ENCODE data around the gene SLX9. TPM values are rescaled to one million over a fixed set of nuclear protein-coding genes. Genes with fewer than 3 reads are reported as not detected.
A peak's percentile ranks its signal among the peaks of the same experiment; 100 is the strongest.

Gene SLX9
- total RNA-seq, 1 experiment from 2014 or later, result 80.1 TPM

GRCh38 chr21:45016031-45016405, 76.2 kb downstream of the SLX9 start:
- H3K36me3 ChIP-seq (ENCODE audit: low read depth, low read length), result no peaks in the 10 kb centered on the region
- DNase-seq (no peak), ATAC-seq (no peak)
- no peaks in the 10 kb centered on the region for H4K20me1 ChIP-seq (ENCODE audit: low read length)
- H2AFZ ChIP-seq (ENCODE audit: low read length), result no peak overlapping the region
- TF ChIP-seq CTCF (conservative IDR thresholded peaks at IDR 0.05; ENCODE audit: low read depth, low read length) (no peak), EZH2phosphoT487 (IDR thresholded peaks at IDR 0.05; ENCODE audit: borderline replicate concordance, low read length) (no peak), EZH2 (IDR thresholded peaks at IDR 0.05; ENCODE audit: low read length, unreplicated experiment) (no peak)
- CTCF ChIA-PET, result no interaction called here
- intact Hi-C loops (cut with micrococcal nuclease), result no loop called here
- no peaks in the 10 kb centered on the region for H3K27me3 ChIP-seq (ENCODE audit: low read length)
- no peak overlapping the region for H3K4me3 ChIP-seq (ENCODE audit: low read length)
- no peak overlapping the region for H3K27ac ChIP-seq (ENCODE audit: low read length)
- H3K9me2 ChIP-seq (replicated peaks; ENCODE audit: low read length), result no peaks in the 10 kb centered on the region
- POLR2A ChIA-PET (ENCODE audit: unreplicated experiment), result no interaction called here
- no peaks in the 10 kb centered on the region for H3K79me2 ChIP-seq (ENCODE audit: low read length)
- BruUV-seq (replicated peaks), result no TSS peak
- no peak overlapping the region for H3K4me2 ChIP-seq (ENCODE audit: low read length)
- H3K4me1 ChIP-seq (ENCODE audit: insufficient read depth, low read length), result peaks cover 38% of the 10 kb centered on the region
- no peaks in the 10 kb centered on the region for H3F3A ChIP-seq (ENCODE audit: low read length, unreplicated experiment)
- H3K9me3 ChIP-seq (ENCODE audit: low read length), result no peaks in the 10 kb centered on the region
- no peak overlapping the region for H3K9ac ChIP-seq (ENCODE audit: low read length)

- Histone ChIP-seq H3K4me2 (ENCODE audit: low read length) (no peak overlapping the region), H3K27me3 (ENCODE audit: low read length) (no peaks in the 10 kb centered on the region), H3K9me3 (ENCODE audit: low read length) (no peaks in the 10 kb centered on the region), H3K79me2 (ENCODE audit: low read length) (no peaks in the 10 kb centered on the region), H4K20me1 (ENCODE audit: low read length) (no peaks in the 10 kb centered on the region), H3K4me1 (ENCODE audit: insufficient read depth, low read length) (peaks cover 36% of the 10 kb centered on the region), H3F3A (ENCODE audit: low read length, unreplicated experiment) (no peaks in the 10 kb centered on the region), H3K9ac (ENCODE audit: low read length) (no peak overlapping the region), H3K4me3 (ENCODE audit: low read length) (no peak overlapping the region), H2AFZ (ENCODE audit: low read length) (no peak overlapping the region), H3K27ac (ENCODE audit: low read length) (no peak overlapping the region), H3K36me3 (ENCODE audit: low read depth, low read length) (no peaks in the 10 kb centered on the region), H3K9me2 (replicated peaks; ENCODE audit: low read length) (no peaks in the 10 kb centered on the region)
- no peak for ATAC-seq
- BruUV-seq (replicated peaks), result no TSS peak
- DNase-seq, result no peak
- ChIA-PET CTCF (no interaction called here), POLR2A (ENCODE audit: unreplicated experiment) (no interaction called here)
- intact Hi-C loops (cut with micrococcal nuclease), result no loop called here
- no peak for TF ChIP-seq EZH2phosphoT487 (IDR thresholded peaks at IDR 0.05; ENCODE audit: borderline replicate concordance, low read length)
- no peak for TF ChIP-seq EZH2 (IDR thresholded peaks at IDR 0.05; ENCODE audit: low read length, unreplicated experiment)
- TF ChIP-seq CTCF (conservative IDR thresholded peaks at IDR 0.05; ENCODE audit: low read depth, low read length), result no peak
Measured at GRCh38 chr21:45016406-45017038, 76.7 kb downstream of the SLX9 start.

GRCh38 chr21:45017039-45017960, 77.5 kb downstream of the SLX9 start:
- DNase-seq (no peak), ATAC-seq (no peak)
- H4K20me1 ChIP-seq (ENCODE audit: low read length), result no peaks in the 10 kb centered on the region
- TF ChIP-seq EZH2 (IDR thresholded peaks at IDR 0.05; ENCODE audit: low read length, unreplicated experiment), result no peak
- no peak for TF ChIP-seq EZH2phosphoT487 (IDR thresholded peaks at IDR 0.05; ENCODE audit: borderline replicate concordance, low read length)
- TF ChIP-seq CTCF (conservative IDR thresholded peaks at IDR 0.05; ENCODE audit: low read depth, low read length), result no peak
- H2AFZ ChIP-seq (ENCODE audit: low read length), result no peak overlapping the region
- H3F3A ChIP-seq (ENCODE audit: low read length, unreplicated experiment), result no peaks in the 10 kb centered on the region
- no peaks in the 10 kb centered on the region for H3K27me3 ChIP-seq (ENCODE audit: low read length)
- ChIA-PET CTCF (no interaction called here), POLR2A (ENCODE audit: unreplicated experiment) (no interaction called here)
- H3K4me2 ChIP-seq (ENCODE audit: low read length), result no peak overlapping the region; the same call in 1 of the 2 replicates
- TSS peak; percentile 72 for BruUV-seq (replicated peaks)
- H3K4me1 ChIP-seq (ENCODE audit: insufficient read depth, low read length), result peaks cover 28% of the 10 kb centered on the region
- H3K4me3 ChIP-seq (ENCODE audit: low read length), result no peak overlapping the region
- no peak overlapping the region for H3K27ac ChIP-seq (ENCODE audit: low read length)
- no peak overlapping the region for H3K9ac ChIP-seq (ENCODE audit: low read length)
- no peaks in the 10 kb centered on the region for H3K9me2 ChIP-seq (replicated peaks; ENCODE audit: low read length)
- H3K9me3 ChIP-seq (ENCODE audit: low read length), result no peaks in the 10 kb centered on the region
- H3K79me2 ChIP-seq (ENCODE audit: low read length), result no peaks in the 10 kb centered on the region
- intact Hi-C loops (cut with micrococcal nuclease), result no loop called here
- H3K36me3 ChIP-seq (ENCODE audit: low read depth, low read length), result no peaks in the 10 kb centered on the region
